Testis (tissue), 3 donors: ENCODE measurements around the gene G2E3. TPM values are rescaled to one million over a fixed set of nuclear protein-coding genes. Genes with fewer than 3 reads are reported as not detected.
A peak's percentile ranks its signal among the peaks of the same experiment; 100 is the strongest.
"Not testable (repeated sequence)": the region's sequence is repeated elsewhere in the genome, so short reads cannot be mapped to it uniquely, and the experiment has no call there.

Experiments
- DNase-seq: peaks from one replicate; pipeline ENCODE4 v3.0.0-alpha.2; 2019
- H3K27ac ChIP-seq, 2 donors: fragments of 200-600 bp; sonication (generic); one replicate each; pipeline ENCODE4 v1.5.1; 2019
- H3K27me3 ChIP-seq: fragments of 200-600 bp; sonication (generic); one replicate; pipeline ENCODE4 v1.5.1; 2019
- H3K36me3 ChIP-seq: fragments of 200-600 bp; sonication (generic); one replicate; pipeline ENCODE4 v1.5.1; 2017; ENCODE audit warnings: low read depth; ENCODE audit errors: missing control alignments
- H3K4me1 ChIP-seq: fragments of 200-600 bp; sonication (generic); one replicate; pipeline ENCODE4 v1.5.1; 2019
- H3K4me3 ChIP-seq, 2 donors: fragments of 200-600 bp; sonication (generic); one replicate each; pipeline ENCODE4 v1.5.1; 2017 to 2019
- H3K9me3 ChIP-seq: fragments of 200-600 bp; sonication (generic); one replicate; pipeline ENCODE4 v1.5.1; 2017
- CTCF ChIP-seq, 3 experiments: fragments of 450-650 bp in 2 of 3; fragments of 200-600 bp in 1 of 3; sonication (generic) in 1 of 3; IDR thresholded peaks; one replicate each; pipeline ENCODE4 v1.5.1; 2016 to 2019; ENCODE audit warnings: antibody characterized with exemption in 3 of 3, mild to moderate bottlenecking in 2 of 3, moderate library complexity in 1 of 3
- POLR2A ChIP-seq: fragments of 450-650 bp; IDR thresholded peaks from one replicate; pipeline ENCODE4 v1.6.1; 2017; ENCODE audit warnings: antibody characterized with exemption, mild to moderate bottlenecking, moderate library complexity
- WGBS, 2 donors: methylation state at CpG; one replicate each; pipeline ENCODE4 v1.1.5; 2018; 5-methylcytosine and 5-hydroxymethylcytosine counted together
- intact Hi-C: fragments of 100-400 bp; cut with DNase I; formaldehyde crosslinking; loops from one replicate; pipeline ENCODE4 v1.15.1; 2023; ENCODE audit warnings: low total_unique reads
- polyA plus RNA-seq: library from polyadenylated mRNA; stranded (reverse); fragments of 350-450 nt; fragmentation: Illumina TruSeq; extraction: RNeasy Lipid Tissue Mini Kit (QIAGEN cat#74804); gene quantifications from one replicate; pipeline ENCODE4 v1.2.3, GENCODE V29; 2014; ENCODE audit warnings: low read depth, low replicate concordance; ENCODE audit not compliant: insufficient read depth
- total RNA-seq, 2 donors: library from RNA; depleted of rRNA; stranded (reverse); fragments of >200 nt; gene quantifications; one replicate each; pipeline ENCODE4 v1.2.3, GENCODE V29; 2016

The G2E3 gene
- total and polyA plus RNA-seq, 3 donors from 2014 or later, result 29.5 to 53.2 (median 42.7) TPM

- Histone ChIP-seq H3K4me3 (peak within 1 kb of the TSS; percentile 73 to 74), H3K36me3 (no peaks in the 10 kb centered on the region), H3K4me1 (peaks cover 13% of the 10 kb centered on the region), H3K27me3 (no peaks in the 10 kb centered on the region), H3K27ac (peak within 1 kb of the TSS; percentile 61 to 86), H3K9me3 (no peaks in the 10 kb centered on the region)
- intact Hi-C loops, result no loop called here
- TF ChIP-seq CTCF (IDR thresholded peaks at IDR 0.05), result no peak
- peak; percentile 70 for TF ChIP-seq POLR2A
- WGBS, 2 donors, result 0 to 1% methylated on average over 20 to 35 of the region's 35 CpGs
- DNase-seq, result peak; percentile 96
Measured at GRCh38 chr14:30621940-30622830, 63.2 kb downstream of the G2E3 start, which contains the start of gene SCFD1. TSS of gene SCFD1 (plus strand) at chr14:30622319. CDS start at chr14:30622339, 20 bp downstream.

DNA sequence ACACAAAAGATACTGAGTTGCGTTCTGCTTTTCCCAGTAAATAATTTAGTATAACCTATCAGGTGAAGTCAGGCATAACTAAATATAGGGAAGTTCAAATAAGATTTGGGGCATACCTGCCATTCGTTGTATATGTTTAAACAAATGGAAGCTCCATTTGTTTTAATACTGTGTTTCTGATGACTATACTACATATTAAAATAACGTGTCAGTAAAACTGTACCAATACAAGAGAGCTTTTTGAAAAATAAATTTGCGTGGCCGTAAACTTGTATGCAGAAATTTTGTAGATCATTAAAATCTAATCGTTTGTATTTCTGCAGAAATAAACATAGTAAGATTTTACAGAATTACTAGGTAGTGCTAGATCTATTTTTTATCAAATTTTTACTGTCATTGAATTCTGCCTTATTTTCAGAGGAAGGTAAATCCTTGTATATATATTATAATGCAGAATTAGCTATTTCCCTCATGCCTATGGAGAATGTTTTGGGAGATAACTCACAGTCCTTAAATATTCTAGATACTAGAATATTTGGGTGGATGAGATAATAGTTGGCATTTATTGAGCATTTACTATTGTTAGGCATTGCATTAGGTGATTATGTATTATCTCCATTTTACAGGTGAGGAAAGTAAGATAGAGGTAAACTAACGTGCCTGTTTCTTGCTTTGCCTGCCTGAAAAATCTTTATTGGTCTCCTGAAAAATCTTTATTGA lies 64.6 kb downstream of the G2E3 start:
- 61 to 63% methylated on average over 7 of the region's 7 CpGs for WGBS, 2 donors
- Histone ChIP-seq H3K36me3 (no peaks in the 10 kb centered on the region), H3K4me1 (peaks cover 13% of the 10 kb centered on the region), H3K27ac (no peak overlapping the region), H3K27me3 (no peaks in the 10 kb centered on the region), H3K4me3 (no peak overlapping the region), H3K9me3 (no peaks in the 10 kb centered on the region)
- no peak for DNase-seq
- TF ChIP-seq CTCF (IDR thresholded peaks at IDR 0.05), result no peak
- no peak for TF ChIP-seq POLR2A
- intact Hi-C loops, result no loop called here

- intact Hi-C loops, result no loop called here
- WGBS, 2 donors, result 77 to 84% methylated on average over 5 of the region's 5 CpGs
- Histone ChIP-seq H3K4me3 (no peak overlapping the region), H3K27ac (no peak overlapping the region), H3K36me3 (no peaks in the 10 kb centered on the region), H3K9me3 (no peaks in the 10 kb centered on the region), H3K27me3 (no peaks in the 10 kb centered on the region), H3K4me1 (peaks cover 13% of the 10 kb centered on the region)
- DNase-seq, result no peak
- TF ChIP-seq POLR2A (no peak), CTCF (IDR thresholded peaks at IDR 0.05) (no peak)
Measured at GRCh38 chr14:30624132-30624423, 65.1 kb downstream of the G2E3 start.

- Histone ChIP-seq H3K36me3 (no peaks in the 10 kb centered on the region), H3K4me3 (no peak overlapping the region), H3K27me3 (no peaks in the 10 kb centered on the region), H3K4me1 (peaks cover 13% of the 10 kb centered on the region), H3K9me3 (no peaks in the 10 kb centered on the region), H3K27ac (no peak overlapping the region)
- intact Hi-C loops, result no loop called here
- WGBS, 2 donors, result 94 to 96% methylated on average over 3 of the region's 3 CpGs
- no peak for TF ChIP-seq CTCF (IDR thresholded peaks at IDR 0.05)
- no peak for TF ChIP-seq POLR2A
- DNase-seq, result no peak
Measured at GRCh38 chr14:30625533-30625932, 66.6 kb downstream of the G2E3 start.

- H3K27ac ChIP-seq, H3K4me1 ChIP-seq, DNase-seq, H3K27me3 ChIP-seq, H3K36me3 ChIP-seq, H3K9me3 ChIP-seq, H3K4me3 ChIP-seq, intact Hi-C loops: not testable (repeated sequence)
- WGBS, 2 donors, result 96 to 98% methylated on average over 8 of the region's 8 CpGs
Measured at GRCh38 chr14:30629432-30629831, 70.5 kb downstream of the G2E3 start.
